B cell (primary cell): ENCODE results near the gene CCDC192. TPM values are rescaled to one million over a fixed set of nuclear protein-coding genes. Genes with fewer than 3 reads are reported as not detected.

Experiments
- ATAC-seq: fragments of 200-7000 bp; cut with Tn5 transposase; one replicate; pipeline ENCODE4 v1.10.0; 2021; ENCODE audit warnings: low read depth, mild to moderate bottlenecking, moderate number of reproducible peaks, moderate library complexity
- CTCF ChIA-PET: fragments of 350-600 bp; sonication (Branson Sonifier 250); formaldehyde crosslinking; loops from one replicate; lab custom pipeline; 2021; ENCODE audit warnings: antibody characterized with exemption, inconsistent platforms; lab: Charles Lee
- POLR2A ChIA-PET: fragments of 350-600 bp; sonication (Branson Sonifier 250); formaldehyde crosslinking; loops from one replicate; lab custom pipeline; 2021; ENCODE audit warnings: antibody characterized with exemption; lab: Charles Lee
- DNase-seq: peaks from one replicate; pipeline ENCODE4 v3.0.0; 2013
- H2AFZ ChIP-seq: 2 replicates; pipeline ENCODE4 v1.6.1; 2012; ENCODE audit warnings: mild to moderate bottlenecking, low read depth, low read length; ENCODE audit not compliant: insufficient read depth, poor library complexity, severe bottlenecking
- H3K27ac ChIP-seq, 2 donors: 1 replicate in 1 of 2; 2 replicates in 1 of 2; pipeline ENCODE4 v1.5.1; 2012 to 2013; ENCODE audit warnings: low read length in 2 of 2, mild to moderate bottlenecking in 2 of 2, moderate library complexity in 1 of 2
- H3K27me3 ChIP-seq, 4 experiments: fragments of 200-600 bp in 1 of 4; sonication (generic) in 1 of 4; replicated peaks in 1 of 4; 1 replicate in 2 of 4; 2 replicates in 2 of 4; pipeline versions ENCODE4 v1.6.1 to v1.7.0; 2013 to 2016; ENCODE audit warnings: low read length in 3 of 4, mild to moderate bottlenecking in 2 of 4, mixed read lengths in 1 of 4, moderate library complexity in 1 of 4; ENCODE audit not compliant: insufficient read depth in 4 of 4, control insufficient read depth in 3 of 4; ENCODE audit errors: control extremely low read depth in 1 of 4
- H3K36me3 ChIP-seq, 2 experiments: replicated peaks in 1 of 2; 1 replicate in 1 of 2; 2 replicates in 1 of 2; pipeline versions ENCODE4 v1.6.1 to v1.7.1; 2013; ENCODE audit warnings: low read length in 1 of 2; ENCODE audit not compliant: insufficient read depth in 2 of 2, control insufficient read depth in 1 of 2; ENCODE audit errors: control extremely low read depth in 1 of 2, extremely low read depth in 1 of 2
- H3K4me1 ChIP-seq, 2 donors: fragments of 200-600 bp in 1 of 2; sonication (generic) in 1 of 2; 1 replicate in 1 of 2; 2 replicates in 1 of 2; pipeline versions ENCODE4 v1.5.1 to v1.6.1; 2013 to 2017; ENCODE audit warnings: low read length in 2 of 2; ENCODE audit not compliant: control insufficient read depth in 2 of 2, insufficient read depth in 2 of 2
- H3K4me2 ChIP-seq: replicated peaks from 2 replicates; pipeline ENCODE3; 2012; ENCODE audit warnings: mild to moderate bottlenecking, low read depth, low read length; ENCODE audit not compliant: poor library complexity, severe bottlenecking
- H3K4me3 ChIP-seq, 5 experiments: fragments of 200-600 bp in 1 of 5; sonication (generic) in 1 of 5; 1 replicate in 3 of 5; 2 replicates in 2 of 5; pipeline versions ENCODE4 v1.5.1 to v1.7.0; 2011 to 2016; ENCODE audit warnings: low read length in 4 of 5, mild to moderate bottlenecking in 4 of 5, low read depth in 2 of 5, control low read depth in 1 of 5, moderate library complexity in 1 of 5; ENCODE audit not compliant: insufficient read depth in 1 of 5; ENCODE audit errors: control extremely low read depth in 1 of 5, extremely low read depth in 1 of 5
- H3K79me2 ChIP-seq: fragments of 200-600 bp; sonication (generic); one replicate; pipeline ENCODE4 v1.6.0; 2016; ENCODE audit warnings: low read length; ENCODE audit not compliant: control insufficient read depth, insufficient read depth
- H3K9ac ChIP-seq: fragments of 200-600 bp; sonication (generic); 2 replicates; pipeline ENCODE4 v1.6.1; 2017; ENCODE audit warnings: mild to moderate bottlenecking, low read length, moderate library complexity
- H3K9me3 ChIP-seq, 3 donors: one replicate each; pipeline versions ENCODE4 v1.6.1 to v1.7.1; 2013; ENCODE audit warnings: low read length in 2 of 3; ENCODE audit not compliant: control insufficient read depth in 2 of 3, insufficient read depth in 1 of 3; ENCODE audit errors: control extremely low read depth in 1 of 3
- H4K20me1 ChIP-seq: 2 replicates; pipeline ENCODE4 v1.6.0; 2012; ENCODE audit warnings: mild to moderate bottlenecking, low read length; ENCODE audit not compliant: insufficient read depth, control insufficient read depth, poor library complexity, severe bottlenecking
- H3K27ac Mint-ChIP-seq: one replicate; pipeline ENCODE4 v1.8.0; 2021; ENCODE audit warnings: mixed read lengths
- H3K27me3 Mint-ChIP-seq: one replicate; pipeline ENCODE4 v1.8.0; 2021; ENCODE audit warnings: mixed read lengths
- H3K4me1 Mint-ChIP-seq: one replicate; pipeline ENCODE4 v1.8.0; 2021; ENCODE audit warnings: mixed read lengths
- H3K4me3 Mint-ChIP-seq: one replicate; pipeline ENCODE4 v1.8.0; 2021; ENCODE audit warnings: mixed read lengths
- H3K9me3 Mint-ChIP-seq: one replicate; pipeline ENCODE4 v1.8.0; 2022; ENCODE audit warnings: mixed read lengths; ENCODE audit not compliant: insufficient read depth
- CTCF ChIP-seq: fragments of 200-600 bp; IDR thresholded peaks from one replicate; pipeline ENCODE4 v1.8.0; 2022; ENCODE audit warnings: antibody characterized with exemption, mild to moderate bottlenecking
- EZH2 ChIP-seq: IDR thresholded peaks from 2 replicates; pipeline ENCODE4 v1.6.1; 2012; ENCODE audit warnings: borderline replicate concordance, low read depth, mild to moderate bottlenecking, moderate library complexity, low read length; ENCODE audit not compliant: insufficient read depth, poor library complexity, severe bottlenecking
- intact Hi-C: fragments of 100-400 bp; cut with micrococcal nuclease; formaldehyde crosslinking; loops from one replicate; pipeline ENCODE4 v1.10.0; 2022
- polyA plus RNA-seq: library from polyadenylated mRNA; depleted of rRNA; stranded (reverse); fragments of >200 nt; gene quantifications from 2 replicates; pipeline ENCODE4 v1.2.3, GENCODE V29; 2012
- total RNA-seq, 2 donors: library from RNA; stranded (reverse); fragments of 120-200 nt in 1 of 2; gene quantifications; 1 replicate in 1 of 2; 2 replicates in 1 of 2; pipeline versions ENCODE4 v1.2.3 to v1.2.4, GENCODE V29; 2013 to 2022

CCDC192 gene
- total and polyA plus RNA-seq, 2 donors (not counting 1 experiment from before 2014, with no cell fraction given): not detected

- DNase-seq (no peak), ATAC-seq (no peak)
- H3K4me2 ChIP-seq: no peak overlapping the region
- Mint-ChIP-seq H3K9me3 (no peaks in the 10 kb centered on the region), H3K4me3 (no peak overlapping the region), H3K27me3 (no peaks in the 10 kb centered on the region), H3K4me1 (peaks cover 8% of the 10 kb centered on the region), H3K27ac (no peak overlapping the region)
- TF ChIP-seq EZH2 (no peak), CTCF (no peak)
- intact Hi-C loops: no loop called here
- no peak overlapping the region for H2AFZ ChIP-seq
- H3K9me3 ChIP-seq: no peaks in the 10 kb centered on the region
- H3K9ac ChIP-seq: no peak overlapping the region
- H3K4me1 ChIP-seq: peaks cover 9 to 11% of the 10 kb centered on the region in 2 donors
- no peak overlapping the region for H3K27ac ChIP-seq
- H3K79me2 ChIP-seq: no peaks in the 10 kb centered on the region
- H3K27me3 ChIP-seq: no peaks in the 10 kb centered on the region
- ChIA-PET CTCF (no interaction called here), POLR2A (no interaction called here)
- H3K36me3 ChIP-seq: no peaks in the 10 kb centered on the region
- H4K20me1 ChIP-seq: no peaks in the 10 kb centered on the region
- no peak overlapping the region for H3K4me3 ChIP-seq
These were observed 216.6 kb downstream of the CCDC192 start for GRCh38 chr5:127919818-127920217.

DNA sequence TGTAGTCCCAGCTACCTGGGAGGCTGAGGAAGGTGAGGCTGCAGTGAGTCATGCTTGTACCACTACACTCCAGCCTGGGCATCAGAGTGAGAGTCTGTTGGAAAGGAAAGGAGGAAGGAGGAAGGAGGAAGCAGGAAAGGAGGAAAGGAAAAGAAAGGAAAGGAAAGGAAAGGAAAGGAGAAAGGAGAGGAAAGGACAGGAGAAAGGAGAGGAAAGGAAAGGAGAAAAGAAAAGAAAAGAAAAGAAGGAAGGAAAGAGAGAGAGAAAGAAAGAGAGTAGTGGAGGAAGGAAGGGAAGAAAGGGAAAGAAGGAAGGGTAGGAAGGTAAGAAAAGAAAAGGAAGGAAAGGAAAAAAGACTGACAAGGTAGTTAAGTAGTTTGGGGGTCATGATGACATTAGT is 217.7 kb downstream of the CCDC192 start:
- H3K9me3 ChIP-seq: no peaks in the 10 kb centered on the region
- Mint-ChIP-seq H3K27me3 (no peaks in the 10 kb centered on the region), H3K27ac (no peak overlapping the region), H3K4me3 (no peak overlapping the region), H3K9me3 (no peaks in the 10 kb centered on the region), H3K4me1 (peaks cover 8% of the 10 kb centered on the region)
- H4K20me1 ChIP-seq: no peaks in the 10 kb centered on the region
- H3K4me2 ChIP-seq: no peak overlapping the region
- TF ChIP-seq CTCF (no peak), EZH2 (no peak)
- CTCF ChIA-PET: no interaction called here
- H3K79me2 ChIP-seq: no peaks in the 10 kb centered on the region
- peaks cover 9 to 11% of the 10 kb centered on the region in 2 donors for H3K4me1 ChIP-seq
- POLR2A ChIA-PET: no interaction called here
- no peaks in the 10 kb centered on the region for H3K27me3 ChIP-seq
- H2AFZ ChIP-seq: no peak overlapping the region
- intact Hi-C loops: no loop called here
- H3K36me3 ChIP-seq: no peaks in the 10 kb centered on the region
- ATAC-seq (no peak), DNase-seq (no peak)
- no peak overlapping the region for H3K9ac ChIP-seq
- no peak overlapping the region for H3K4me3 ChIP-seq
- no peak overlapping the region for H3K27ac ChIP-seq
